GM23338 (cell line): ENCODE results near the gene HTT.

Source experiments
- CREB1 ChIP-seq: fragments of 250-450 bp; sonication (Bioruptor Pico); IDR thresholded peaks from 2 replicates; pipeline ENCODE4 v1.5.0; 2020; ENCODE audit warnings: low read depth, mild to moderate bottlenecking, moderate library complexity
- EZH2 ChIP-seq: fragments of 200-600 bp; sonication (generic); IDR thresholded peaks from one replicate; pipeline ENCODE4 v1.8.0; 2017; ENCODE audit warnings: antibody characterized with exemption, mild to moderate bottlenecking, low read depth; ENCODE audit not compliant: unreplicated experiment
- POLR2AphosphoS5 ChIP-seq: IDR thresholded peaks from 2 replicates; pipeline ENCODE4 v1.6.1; 2016; ENCODE audit warnings: antibody characterized with exemption, low read depth
- TF ChIP-seq, protein P1 (sequence below), 2 experiments: fragments of 200-600 bp in 1 of 2; sonication (generic) in 1 of 2; conservative IDR thresholded peaks; 2 replicates each; pipeline versions ENCODE4 v1.5.1 to v1.6.1; 2016 to 2017; ENCODE audit warnings: antibody characterized with exemption in 2 of 2, low read depth in 2 of 2, mild to moderate bottlenecking in 2 of 2, moderate library complexity in 1 of 2
- TF ChIP-seq, protein P2 (sequence below): IDR thresholded peaks from one replicate; pipeline ENCODE4 v1.6.1; 2018; ENCODE audit warnings: antibody characterized with exemption; ENCODE audit not compliant: unreplicated experiment
- TF ChIP-seq, protein P3 (sequence below): fragments of 250-450 bp; sonication (Bioruptor Pico); IDR thresholded peaks from 2 replicates; pipeline ENCODE4 v1.5.0; 2020; ENCODE audit warnings: mild to moderate bottlenecking, moderate library complexity

DNA sequence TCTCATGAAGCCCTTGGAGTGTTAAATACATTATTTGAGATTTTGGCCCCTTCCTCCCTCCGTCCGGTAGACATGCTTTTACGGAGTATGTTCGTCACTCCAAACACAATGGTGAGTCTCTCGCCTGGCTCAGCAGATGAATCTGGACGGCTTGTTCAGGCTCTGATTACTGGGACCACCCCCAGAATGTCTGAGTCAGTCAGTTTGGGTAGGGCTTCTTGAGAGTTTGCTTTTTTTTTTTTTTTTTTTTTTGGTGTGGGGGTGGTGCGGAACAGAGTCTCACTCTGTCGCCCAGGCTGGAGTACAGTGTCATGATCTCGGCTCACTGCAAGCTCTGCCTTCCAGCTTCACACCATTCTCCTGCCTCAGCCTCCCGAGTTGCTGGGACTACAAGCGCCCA lies 112.1 kb downstream of the HTT start:
- TF ChIP-seq EZH2 (no peak), POLR2AphosphoS5 (no peak), CREB1 (CRISPR knock-in tag) (no peak)
- TF ChIP-seq, protein P1, sequence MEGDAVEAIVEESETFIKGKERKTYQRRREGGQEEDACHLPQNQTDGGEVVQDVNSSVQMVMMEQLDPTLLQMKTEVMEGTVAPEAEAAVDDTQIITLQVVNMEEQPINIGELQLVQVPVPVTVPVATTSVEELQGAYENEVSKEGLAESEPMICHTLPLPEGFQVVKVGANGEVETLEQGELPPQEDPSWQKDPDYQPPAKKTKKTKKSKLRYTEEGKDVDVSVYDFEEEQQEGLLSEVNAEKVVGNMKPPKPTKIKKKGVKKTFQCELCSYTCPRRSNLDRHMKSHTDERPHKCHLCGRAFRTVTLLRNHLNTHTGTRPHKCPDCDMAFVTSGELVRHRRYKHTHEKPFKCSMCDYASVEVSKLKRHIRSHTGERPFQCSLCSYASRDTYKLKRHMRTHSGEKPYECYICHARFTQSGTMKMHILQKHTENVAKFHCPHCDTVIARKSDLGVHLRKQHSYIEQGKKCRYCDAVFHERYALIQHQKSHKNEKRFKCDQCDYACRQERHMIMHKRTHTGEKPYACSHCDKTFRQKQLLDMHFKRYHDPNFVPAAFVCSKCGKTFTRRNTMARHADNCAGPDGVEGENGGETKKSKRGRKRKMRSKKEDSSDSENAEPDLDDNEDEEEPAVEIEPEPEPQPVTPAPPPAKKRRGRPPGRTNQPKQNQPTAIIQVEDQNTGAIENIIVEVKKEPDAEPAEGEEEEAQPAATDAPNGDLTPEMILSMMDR (conservative IDR thresholded peaks at IDR 0.05; ENCODE audit: low read depth in 2 of 2) = no peak
- TF ChIP-seq, protein P2, sequence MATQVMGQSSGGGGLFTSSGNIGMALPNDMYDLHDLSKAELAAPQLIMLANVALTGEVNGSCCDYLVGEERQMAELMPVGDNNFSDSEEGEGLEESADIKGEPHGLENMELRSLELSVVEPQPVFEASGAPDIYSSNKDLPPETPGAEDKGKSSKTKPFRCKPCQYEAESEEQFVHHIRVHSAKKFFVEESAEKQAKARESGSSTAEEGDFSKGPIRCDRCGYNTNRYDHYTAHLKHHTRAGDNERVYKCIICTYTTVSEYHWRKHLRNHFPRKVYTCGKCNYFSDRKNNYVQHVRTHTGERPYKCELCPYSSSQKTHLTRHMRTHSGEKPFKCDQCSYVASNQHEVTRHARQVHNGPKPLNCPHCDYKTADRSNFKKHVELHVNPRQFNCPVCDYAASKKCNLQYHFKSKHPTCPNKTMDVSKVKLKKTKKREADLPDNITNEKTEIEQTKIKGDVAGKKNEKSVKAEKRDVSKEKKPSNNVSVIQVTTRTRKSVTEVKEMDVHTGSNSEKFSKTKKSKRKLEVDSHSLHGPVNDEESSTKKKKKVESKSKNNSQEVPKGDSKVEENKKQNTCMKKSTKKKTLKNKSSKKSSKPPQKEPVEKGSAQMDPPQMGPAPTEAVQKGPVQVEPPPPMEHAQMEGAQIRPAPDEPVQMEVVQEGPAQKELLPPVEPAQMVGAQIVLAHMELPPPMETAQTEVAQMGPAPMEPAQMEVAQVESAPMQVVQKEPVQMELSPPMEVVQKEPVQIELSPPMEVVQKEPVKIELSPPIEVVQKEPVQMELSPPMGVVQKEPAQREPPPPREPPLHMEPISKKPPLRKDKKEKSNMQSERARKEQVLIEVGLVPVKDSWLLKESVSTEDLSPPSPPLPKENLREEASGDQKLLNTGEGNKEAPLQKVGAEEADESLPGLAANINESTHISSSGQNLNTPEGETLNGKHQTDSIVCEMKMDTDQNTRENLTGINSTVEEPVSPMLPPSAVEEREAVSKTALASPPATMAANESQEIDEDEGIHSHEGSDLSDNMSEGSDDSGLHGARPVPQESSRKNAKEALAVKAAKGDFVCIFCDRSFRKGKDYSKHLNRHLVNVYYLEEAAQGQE = no peak
- TF ChIP-seq, protein P3, sequence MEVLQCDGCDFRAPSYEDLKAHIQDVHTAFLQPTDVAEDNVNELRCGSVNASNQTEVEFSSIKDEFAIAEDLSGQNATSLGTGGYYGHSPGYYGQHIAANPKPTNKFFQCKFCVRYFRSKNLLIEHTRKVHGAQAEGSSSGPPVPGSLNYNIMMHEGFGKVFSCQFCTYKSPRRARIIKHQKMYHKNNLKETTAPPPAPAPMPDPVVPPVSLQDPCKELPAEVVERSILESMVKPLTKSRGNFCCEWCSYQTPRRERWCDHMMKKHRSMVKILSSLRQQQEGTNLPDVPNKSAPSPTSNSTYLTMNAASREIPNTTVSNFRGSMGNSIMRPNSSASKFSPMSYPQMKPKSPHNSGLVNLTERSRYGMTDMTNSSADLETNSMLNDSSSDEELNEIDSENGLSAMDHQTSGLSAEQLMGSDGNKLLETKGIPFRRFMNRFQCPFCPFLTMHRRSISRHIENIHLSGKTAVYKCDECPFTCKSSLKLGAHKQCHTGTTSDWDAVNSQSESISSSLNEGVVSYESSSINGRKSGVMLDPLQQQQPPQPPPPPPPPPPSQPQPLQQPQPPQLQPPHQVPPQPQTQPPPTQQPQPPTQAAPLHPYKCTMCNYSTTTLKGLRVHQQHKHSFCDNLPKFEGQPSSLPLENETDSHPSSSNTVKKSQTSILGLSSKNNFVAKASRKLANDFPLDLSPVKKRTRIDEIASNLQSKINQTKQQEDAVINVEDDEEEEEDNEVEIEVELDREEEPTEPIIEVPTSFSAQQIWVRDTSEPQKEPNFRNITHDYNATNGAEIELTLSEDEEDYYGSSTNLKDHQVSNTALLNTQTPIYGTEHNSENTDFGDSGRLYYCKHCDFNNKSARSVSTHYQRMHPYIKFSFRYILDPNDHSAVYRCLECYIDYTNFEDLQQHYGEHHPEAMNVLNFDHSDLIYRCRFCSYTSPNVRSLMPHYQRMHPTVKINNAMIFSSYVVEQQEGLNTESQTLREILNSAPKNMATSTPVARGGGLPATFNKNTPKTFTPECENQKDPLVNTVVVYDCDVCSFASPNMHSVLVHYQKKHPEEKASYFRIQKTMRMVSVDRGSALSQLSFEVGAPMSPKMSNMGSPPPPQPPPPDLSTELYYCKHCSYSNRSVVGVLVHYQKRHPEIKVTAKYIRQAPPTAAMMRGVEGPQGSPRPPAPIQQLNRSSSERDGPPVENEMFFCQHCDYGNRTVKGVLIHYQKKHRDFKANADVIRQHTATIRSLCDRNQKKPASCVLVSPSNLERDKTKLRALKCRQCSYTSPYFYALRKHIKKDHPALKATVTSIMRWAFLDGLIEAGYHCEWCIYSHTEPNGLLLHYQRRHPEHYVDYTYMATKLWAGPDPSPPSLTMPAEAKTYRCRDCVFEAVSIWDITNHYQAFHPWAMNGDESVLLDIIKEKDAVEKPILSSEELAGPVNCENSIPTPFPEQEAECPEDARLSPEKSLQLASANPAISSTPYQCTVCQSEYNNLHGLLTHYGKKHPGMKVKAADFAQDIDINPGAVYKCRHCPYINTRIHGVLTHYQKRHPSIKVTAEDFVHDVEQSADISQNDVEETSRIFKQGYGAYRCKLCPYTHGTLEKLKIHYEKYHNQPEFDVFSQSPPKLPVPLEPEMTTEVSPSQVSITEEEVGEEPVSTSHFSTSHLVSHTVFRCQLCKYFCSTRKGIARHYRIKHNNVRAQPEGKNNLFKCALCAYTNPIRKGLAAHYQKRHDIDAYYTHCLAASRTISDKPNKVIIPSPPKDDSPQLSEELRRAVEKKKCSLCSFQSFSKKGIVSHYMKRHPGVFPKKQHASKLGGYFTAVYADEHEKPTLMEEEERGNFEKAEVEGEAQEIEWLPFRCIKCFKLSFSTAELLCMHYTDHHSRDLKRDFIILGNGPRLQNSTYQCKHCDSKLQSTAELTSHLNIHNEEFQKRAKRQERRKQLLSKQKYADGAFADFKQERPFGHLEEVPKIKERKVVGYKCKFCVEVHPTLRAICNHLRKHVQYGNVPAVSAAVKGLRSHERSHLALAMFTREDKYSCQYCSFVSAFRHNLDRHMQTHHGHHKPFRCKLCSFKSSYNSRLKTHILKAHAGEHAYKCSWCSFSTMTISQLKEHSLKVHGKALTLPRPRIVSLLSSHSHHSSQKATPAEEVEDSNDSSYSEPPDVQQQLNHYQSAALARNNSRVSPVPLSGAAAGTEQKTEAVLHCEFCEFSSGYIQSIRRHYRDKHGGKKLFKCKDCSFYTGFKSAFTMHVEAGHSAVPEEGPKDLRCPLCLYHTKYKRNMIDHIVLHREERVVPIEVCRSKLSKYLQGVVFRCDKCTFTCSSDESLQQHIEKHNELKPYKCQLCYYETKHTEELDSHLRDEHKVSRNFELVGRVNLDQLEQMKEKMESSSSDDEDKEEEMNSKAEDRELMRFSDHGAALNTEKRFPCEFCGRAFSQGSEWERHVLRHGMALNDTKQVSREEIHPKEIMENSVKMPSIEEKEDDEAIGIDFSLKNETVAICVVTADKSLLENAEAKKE = no peak
